Stimulated activated naive CD4-positive, alpha-beta T cell treated with Interleukin-2 at 50 U/mL for 16 hours (primary cell): Measurements from ENCODE around the gene CHADL.
"Not testable (repeated sequence)": the region's sequence is repeated elsewhere in the genome, so short reads cannot be mapped to it uniquely, and the experiment has no call there.

Experiments
- DNase-seq: peaks from one replicate; lab custom pipeline; 2025; lab: John Stamatoyannopoulos, UW

CHADL gene

GRCh38 chr22:41181349-41182241 is 59.1 kb downstream of the CHADL start:
- no peak for DNase-seq

DNA sequence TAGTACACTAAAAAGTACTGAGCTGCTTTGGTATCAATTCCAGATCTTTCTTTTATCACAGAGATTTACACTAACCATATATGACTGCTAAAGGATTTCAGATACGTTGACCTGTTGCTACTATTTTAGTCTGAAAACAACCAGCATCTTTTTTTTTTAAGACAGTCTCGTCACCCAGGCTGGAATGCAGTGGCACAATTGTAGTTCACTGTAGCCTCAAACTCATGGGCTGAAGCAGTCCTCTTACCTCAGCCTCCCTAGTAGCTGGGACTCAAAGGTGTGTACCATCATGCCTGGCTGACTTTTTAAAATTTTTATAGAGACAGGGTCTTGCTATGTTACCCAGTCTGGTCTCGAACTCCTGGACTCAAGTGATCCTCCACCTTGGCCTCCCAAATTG is 59.8 kb downstream of the CHADL start:
- DNase-seq, result no peak

- not testable (repeated sequence) for DNase-seq
Observed at GRCh38 chr22:41180362-41180761, 60.4 kb downstream of the CHADL start.
